H9 (cell line): Measurements from ENCODE around the gene RNF39. TPM values are rescaled to one million over a fixed set of nuclear protein-coding genes. Genes with fewer than 3 reads are reported as not detected.

Experiments
- DNase-seq: peaks from one replicate; pipeline ENCODE4 v3.0.0-alpha.2; 2017
- H2AFZ ChIP-seq: one replicate; pipeline ENCODE4 v1.6.1; 2013; ENCODE audit warnings: mild to moderate bottlenecking, low read length, control low read depth, moderate library complexity
- H2AK5ac ChIP-seq: 2 replicates; pipeline ENCODE4 v1.6.1; 2013; ENCODE audit warnings: low read length, control low read depth, mixed read lengths; ENCODE audit not compliant: insufficient read length
- H2BK120ac ChIP-seq: one replicate; pipeline ENCODE4 v1.6.1; 2013; ENCODE audit warnings: low read depth, mild to moderate bottlenecking, low read length, control low read depth, inconsistent platforms; ENCODE audit not compliant: poor library complexity, severe bottlenecking
- H2BK12ac ChIP-seq: 2 replicates; pipeline ENCODE4 v1.6.1; 2013; ENCODE audit warnings: low read length, control low read depth, mixed read lengths, low read depth; ENCODE audit not compliant: insufficient read length
- H2BK15ac ChIP-seq: 2 replicates; pipeline ENCODE4 v1.6.1; 2013; ENCODE audit warnings: low read depth, low read length, control low read depth
- H2BK20ac ChIP-seq: one replicate; pipeline ENCODE4 v1.6.1; 2013; ENCODE audit warnings: low read depth, mild to moderate bottlenecking, low read length, control low read depth, inconsistent platforms; ENCODE audit not compliant: poor library complexity, severe bottlenecking
- H2BK5ac ChIP-seq: 2 replicates; pipeline ENCODE4 v1.6.1; 2013; ENCODE audit warnings: low read length, control low read depth, mixed read lengths; ENCODE audit not compliant: insufficient read length
- H3K14ac ChIP-seq: 2 replicates; pipeline ENCODE4 v1.6.1; 2013; ENCODE audit warnings: low read length, control low read depth; ENCODE audit not compliant: insufficient read depth
- H3K18ac ChIP-seq: 2 replicates; pipeline ENCODE4 v1.6.1; 2013; ENCODE audit warnings: low read depth, mild to moderate bottlenecking, mixed read lengths, low read length, control low read depth; ENCODE audit not compliant: insufficient read length
- H3K23ac ChIP-seq: 2 replicates; pipeline ENCODE4 v1.6.1; 2013; ENCODE audit warnings: low read length, control low read depth, mixed read lengths, low read depth; ENCODE audit not compliant: insufficient read length
- H3K23me2 ChIP-seq: 2 replicates; pipeline ENCODE4 v1.6.1; 2013; ENCODE audit warnings: low read depth, mild to moderate bottlenecking, mixed read lengths, low read length, control low read depth; ENCODE audit not compliant: insufficient read length, poor library complexity, severe bottlenecking
- H3K27ac ChIP-seq: 2 replicates; pipeline ENCODE4 v1.5.1; 2013; ENCODE audit warnings: low read length, control low read depth, mixed read lengths, low read depth; ENCODE audit not compliant: insufficient read length
- H3K27me3 ChIP-seq: 2 replicates; pipeline ENCODE4 v1.6.1; 2013; ENCODE audit warnings: low read length, control low read depth, inconsistent platforms; ENCODE audit not compliant: insufficient read depth
- H3K4ac ChIP-seq: 2 replicates; pipeline ENCODE4 v1.6.1; 2013; ENCODE audit warnings: low read depth, mild to moderate bottlenecking, control low read depth, inconsistent platforms, low read length, moderate library complexity
- H3K4me1 ChIP-seq: 2 replicates; pipeline ENCODE4 v1.6.1; 2013; ENCODE audit warnings: low read length, control low read depth, inconsistent platforms; ENCODE audit not compliant: insufficient read depth
- H3K4me2 ChIP-seq: 2 replicates; pipeline ENCODE4 v1.6.1; 2013; ENCODE audit warnings: low read length, control low read depth, mixed read lengths; ENCODE audit not compliant: insufficient read length, insufficient read depth
- H3K56ac ChIP-seq: 2 replicates; pipeline ENCODE4 v1.6.1; 2013; ENCODE audit warnings: low read depth, mild to moderate bottlenecking, mixed read lengths, low read length, control low read depth; ENCODE audit not compliant: insufficient read length
- H3K79me1 ChIP-seq: 2 replicates; pipeline ENCODE4 v1.6.1; 2013; ENCODE audit warnings: low read depth, mild to moderate bottlenecking, moderate library complexity, low read length, control low read depth, inconsistent platforms; ENCODE audit not compliant: insufficient read depth, poor library complexity, severe bottlenecking
- H3K79me2 ChIP-seq: 2 replicates; pipeline ENCODE4 v1.6.1; 2013; ENCODE audit warnings: low read length, control low read depth, inconsistent platforms; ENCODE audit not compliant: insufficient read depth
- H3K9ac ChIP-seq: 2 replicates; pipeline ENCODE4 v1.6.1; 2013; ENCODE audit warnings: low read length, control low read depth, mixed read lengths; ENCODE audit not compliant: insufficient read length; ENCODE audit errors: extremely low read depth
- H3K9me3 ChIP-seq: one replicate; pipeline ENCODE4 v1.6.1; 2013; ENCODE audit warnings: low read depth, low read length, inconsistent platforms; ENCODE audit not compliant: control insufficient read depth
- H3T11ph ChIP-seq: one replicate; pipeline ENCODE4 v1.6.1; 2013; ENCODE audit warnings: mild to moderate bottlenecking, low read length, control low read depth, inconsistent platforms
- H4K20me1 ChIP-seq: one replicate; pipeline ENCODE4 v1.6.1; 2013; ENCODE audit not compliant: control insufficient read depth, insufficient read length, insufficient read depth
- H4K5ac ChIP-seq: 2 replicates; pipeline ENCODE4 v1.6.1; 2013; ENCODE audit warnings: low read depth, mild to moderate bottlenecking, mixed read lengths, low read length, control low read depth; ENCODE audit not compliant: insufficient read length
- H4K8ac ChIP-seq: replicated peaks from 2 replicates; pipeline ENCODE4 v1.6.1; 2013; ENCODE audit warnings: low read length, control low read depth, mixed read lengths, low read depth; ENCODE audit not compliant: insufficient read length
- H4K91ac ChIP-seq: 2 replicates; pipeline ENCODE4 v1.6.1; 2013; ENCODE audit warnings: low read depth, mild to moderate bottlenecking, moderate library complexity, mixed read lengths, low read length, control low read depth; ENCODE audit not compliant: insufficient read length
- H3K27ac Mint-ChIP-seq, 3 experiments: 2 replicates in 2 of 3; 3 replicates in 1 of 3; pipeline ENCODE4 v1.8.0; 2020 to 2021; ENCODE audit warnings: mixed read lengths in 3 of 3, mild to moderate bottlenecking in 1 of 3, moderate library complexity in 1 of 3
- H3K27me3 Mint-ChIP-seq: 2 replicates; pipeline ENCODE4 v1.8.0; 2021; ENCODE audit warnings: low read depth, mild to moderate bottlenecking, moderate library complexity, mixed read lengths
- H3K36me3 Mint-ChIP-seq, 3 experiments: 2 replicates in 2 of 3; 3 replicates in 1 of 3; pipeline ENCODE4 v1.8.0; 2020 to 2021; ENCODE audit warnings: low read depth in 3 of 3, mixed read lengths in 3 of 3; ENCODE audit not compliant: insufficient read depth in 1 of 3
- H3K4me1 Mint-ChIP-seq, 2 experiments: 2 replicates each; pipeline ENCODE4 v1.8.0; 2020; ENCODE audit warnings: mixed read lengths in 2 of 2
- H3K4me3 Mint-ChIP-seq, 2 experiments: 2 replicates in 1 of 2; 3 replicates in 1 of 2; pipeline ENCODE4 v1.8.0; 2020 to 2021; ENCODE audit warnings: mild to moderate bottlenecking in 2 of 2, mixed read lengths in 2 of 2, moderate library complexity in 1 of 2
- H3K9me3 Mint-ChIP-seq, 2 experiments: 2 replicates in 1 of 2; 3 replicates in 1 of 2; pipeline ENCODE4 v1.8.0; 2020; ENCODE audit warnings: mild to moderate bottlenecking in 2 of 2, mixed read lengths in 2 of 2, moderate library complexity in 1 of 2
- WGBS: extraction: QIAGEN DNeasy Blood & Tissue Kit; methylation state at CpG from one replicate; pipeline ENCODE4 v1.1.7; 2013; ENCODE audit warnings: missing lambda C conversion rate, low lambda C conversion rate, mixed read lengths; ENCODE audit not compliant: insufficient read length; ENCODE audit errors: extremely low coverage; 5-methylcytosine and 5-hydroxymethylcytosine counted together
- total RNA-seq: library from RNA; stranded (reverse); gene quantifications from 2 replicates; pipeline ENCODE4 v1.2.1, GENCODE V29; 2021
- TF ChIP-seq, protein P1 (sequence below): fragments of 200-600 bp; sonication (generic); conservative IDR thresholded peaks from 3 replicates; pipeline ENCODE4 v1.8.0; 2021; ENCODE audit warnings: antibody characterized with exemption, mild to moderate bottlenecking

Gene RNF39
- total RNA-seq, 1 experiment from 2014 or later: 0.26 TPM

DNA sequence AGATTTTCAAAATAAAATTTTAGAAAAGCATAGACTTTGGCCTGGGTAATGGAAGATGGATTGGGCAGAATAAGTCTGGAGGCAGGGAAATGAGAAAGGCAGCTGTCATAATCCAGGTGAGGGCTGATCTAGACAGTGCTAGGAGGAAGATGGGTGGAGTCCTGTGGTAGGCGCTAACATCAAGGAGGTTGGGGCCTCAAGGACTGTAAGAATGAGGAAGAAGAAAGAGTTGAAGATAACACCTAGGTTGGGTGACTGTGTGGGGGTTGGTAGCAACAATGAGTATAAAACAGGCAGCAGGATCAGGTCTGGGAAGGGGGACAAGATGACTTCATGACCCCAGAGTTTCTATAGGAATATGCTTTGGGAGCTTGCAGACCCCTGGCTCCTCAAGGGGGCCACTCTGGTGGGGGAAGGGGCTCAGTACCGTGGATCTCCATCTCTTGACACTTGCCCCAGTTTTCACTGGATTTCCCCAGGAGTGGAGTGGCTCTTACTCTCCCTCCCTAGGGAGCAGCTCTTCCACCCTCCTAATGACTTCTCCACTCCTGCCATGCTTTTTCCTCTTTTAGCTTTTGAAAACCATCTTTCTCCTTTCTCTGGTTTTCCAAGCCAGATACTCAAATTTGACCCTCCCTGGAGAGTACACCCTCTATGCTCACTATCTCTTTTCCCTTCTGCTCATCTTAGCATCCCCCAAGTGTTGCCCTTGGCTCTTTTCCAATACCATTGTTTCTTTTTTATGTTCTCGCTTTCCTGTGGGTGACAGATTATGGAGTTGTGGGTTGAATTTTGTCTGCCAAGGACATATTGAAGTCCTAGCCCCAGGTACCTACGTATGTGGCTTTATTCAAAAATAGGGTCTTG, 22.6 kb upstream of the RNF39 start:
- no peak overlapping the region for H3K56ac ChIP-seq
- TF ChIP-seq, protein P1, sequence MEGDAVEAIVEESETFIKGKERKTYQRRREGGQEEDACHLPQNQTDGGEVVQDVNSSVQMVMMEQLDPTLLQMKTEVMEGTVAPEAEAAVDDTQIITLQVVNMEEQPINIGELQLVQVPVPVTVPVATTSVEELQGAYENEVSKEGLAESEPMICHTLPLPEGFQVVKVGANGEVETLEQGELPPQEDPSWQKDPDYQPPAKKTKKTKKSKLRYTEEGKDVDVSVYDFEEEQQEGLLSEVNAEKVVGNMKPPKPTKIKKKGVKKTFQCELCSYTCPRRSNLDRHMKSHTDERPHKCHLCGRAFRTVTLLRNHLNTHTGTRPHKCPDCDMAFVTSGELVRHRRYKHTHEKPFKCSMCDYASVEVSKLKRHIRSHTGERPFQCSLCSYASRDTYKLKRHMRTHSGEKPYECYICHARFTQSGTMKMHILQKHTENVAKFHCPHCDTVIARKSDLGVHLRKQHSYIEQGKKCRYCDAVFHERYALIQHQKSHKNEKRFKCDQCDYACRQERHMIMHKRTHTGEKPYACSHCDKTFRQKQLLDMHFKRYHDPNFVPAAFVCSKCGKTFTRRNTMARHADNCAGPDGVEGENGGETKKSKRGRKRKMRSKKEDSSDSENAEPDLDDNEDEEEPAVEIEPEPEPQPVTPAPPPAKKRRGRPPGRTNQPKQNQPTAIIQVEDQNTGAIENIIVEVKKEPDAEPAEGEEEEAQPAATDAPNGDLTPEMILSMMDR: no peak
- no peaks in the 10 kb centered on the region for H4K20me1 ChIP-seq
- no peak overlapping the region for H2AFZ ChIP-seq
- Mint-ChIP-seq H3K27me3 (peaks cover 96% of the 10 kb centered on the region), H3K9me3 (peaks cover 0 to 5% of the 10 kb centered on the region in 2 experiments; a peak in 3 of 5 replicates), H3K4me1 (peaks cover 28 to 31% of the 10 kb centered on the region in 2 experiments), H3K27ac (no peak overlapping the region), H3K4me3 (no peak overlapping the region), H3K36me3 (peaks cover 0 to 2% (median 0%) of the 10 kb centered on the region in 3 experiments; a peak in 1 of 7 replicates)
- H3K9me3 ChIP-seq: no peaks in the 10 kb centered on the region
- no peak overlapping the region for H3K14ac ChIP-seq
- H3K4me2 ChIP-seq: no peak overlapping the region
- H3K18ac ChIP-seq: no peak overlapping the region
- no CpG with 5 or more reads among the region's 4 CpGs for WGBS
- no peak for DNase-seq
- H2BK15ac ChIP-seq: no peak overlapping the region
- peaks cover 5% of the 10 kb centered on the region; the same call in 1 of the 2 replicates for H3K4me1 ChIP-seq
- H2BK20ac ChIP-seq: no peak overlapping the region
- no peak overlapping the region for H2BK120ac ChIP-seq
- H2AK5ac ChIP-seq: no peak overlapping the region
- H3K23ac ChIP-seq: no peak overlapping the region
- H3T11ph ChIP-seq: no peak overlapping the region
- H3K79me1 ChIP-seq: no peaks in the 10 kb centered on the region
- peaks cover 33% of the 10 kb centered on the region; the same call in 1 of the 2 replicates for H3K27me3 ChIP-seq
- no peak overlapping the region for H4K5ac ChIP-seq
- no peak overlapping the region for H3K9ac ChIP-seq
- H3K79me2 ChIP-seq: no peaks in the 10 kb centered on the region
- H3K4ac ChIP-seq: no peak overlapping the region
- peaks cover 15% of the 10 kb centered on the region for H3K23me2 ChIP-seq
- no peak overlapping the region for H3K27ac ChIP-seq
- H4K91ac ChIP-seq: no peak overlapping the region
- H4K8ac ChIP-seq: no peak overlapping the region
- H2BK5ac ChIP-seq: no peak overlapping the region
- H2BK12ac ChIP-seq: no peak overlapping the region
